GM21423 (cell line): ENCODE results near the gene TMEM116.
"Not testable (repeated sequence)": the region's sequence is repeated elsewhere in the genome, so short reads cannot be mapped to it uniquely, and the experiment has no call there.

ENCODE experiments used
- ATAC-seq: cut with Tn5 transposase; IDR thresholded peaks from one replicate; pipeline ENCODE4 v1.9.1; 2021; ENCODE audit warnings: mild to moderate bottlenecking, moderate library complexity; ENCODE audit not compliant: unreplicated experiment

The TMEM116 gene

DNA sequence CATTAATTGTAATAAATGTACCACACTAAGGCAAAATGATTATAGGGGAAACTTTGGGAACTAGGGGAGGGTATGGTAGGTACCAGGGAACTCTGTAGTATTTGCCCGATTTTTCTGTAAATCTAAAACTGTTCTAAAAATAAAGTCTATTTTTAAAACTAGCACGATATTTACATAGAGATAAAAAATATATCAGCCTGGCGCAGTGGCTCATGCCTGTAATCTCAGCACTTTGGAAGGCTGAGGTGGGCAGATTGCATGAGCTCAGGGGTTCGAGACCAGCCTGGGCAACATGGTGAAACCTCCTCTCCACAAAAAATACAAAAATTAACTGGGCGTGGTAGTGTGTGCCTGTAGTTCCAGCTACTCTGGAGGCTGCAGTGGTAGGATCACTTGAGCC lies 32.4 kb downstream of the TMEM116 start:
- no peak for ATAC-seq

DNA sequence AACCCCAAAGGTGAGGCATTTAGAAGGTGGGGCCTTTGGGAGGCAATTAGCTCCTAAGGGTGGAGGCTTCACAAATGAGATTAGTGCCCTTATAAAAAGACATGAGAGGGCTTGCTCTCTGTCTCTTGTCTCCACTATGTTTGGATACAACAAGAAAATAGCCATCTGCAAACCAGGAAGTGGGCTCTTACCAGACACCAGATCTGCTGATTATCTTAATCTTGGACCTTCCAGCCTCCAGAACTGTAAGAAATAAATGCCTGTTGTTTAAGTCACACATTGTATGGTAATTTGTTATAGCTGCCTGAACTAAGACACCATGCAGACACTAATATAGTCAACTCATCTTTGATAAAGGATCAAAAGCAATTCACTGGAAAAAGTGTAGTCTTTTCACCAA lies 34.4 kb downstream of the TMEM116 start:
- ATAC-seq: no peak

DNA sequence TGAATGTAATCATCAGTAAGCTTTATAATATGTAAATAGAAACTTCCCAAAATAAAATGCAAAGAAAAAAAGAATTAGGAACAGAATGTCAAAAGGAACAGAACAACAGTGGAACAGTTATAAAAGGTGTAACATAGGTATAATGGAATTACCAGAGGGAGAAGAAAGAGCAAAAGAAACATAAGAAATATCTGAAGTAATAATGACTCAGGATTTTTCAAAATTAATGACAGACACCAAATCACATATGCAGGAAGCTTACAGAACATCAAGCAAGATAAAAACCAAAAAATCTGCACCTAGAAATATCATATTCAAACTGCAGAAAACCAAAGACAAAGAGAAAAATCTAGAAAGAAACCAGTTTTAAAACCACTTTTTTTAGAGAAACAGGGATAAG lies 36.1 kb downstream of the TMEM116 start:
- ATAC-seq: no peak

DNA sequence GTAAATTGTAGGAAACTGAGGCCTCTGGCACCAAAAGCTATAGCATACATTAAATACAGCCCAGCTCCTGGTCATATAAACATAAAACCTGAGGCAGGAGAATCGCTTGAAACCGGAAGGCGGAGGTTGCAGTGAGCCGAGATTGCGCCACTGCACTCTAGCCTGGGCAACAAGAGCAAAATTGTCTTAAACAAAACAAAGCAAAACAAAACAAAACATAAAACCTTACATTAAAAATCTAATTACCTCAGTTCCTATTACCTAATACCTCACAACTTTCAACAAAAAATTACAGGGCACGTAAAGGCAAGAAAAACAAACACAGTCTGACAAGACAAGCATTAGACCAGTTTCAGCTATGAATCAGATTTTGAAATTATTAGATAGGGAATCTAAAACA lies 36.7 kb downstream of the TMEM116 start:
- ATAC-seq: no peak

DNA sequence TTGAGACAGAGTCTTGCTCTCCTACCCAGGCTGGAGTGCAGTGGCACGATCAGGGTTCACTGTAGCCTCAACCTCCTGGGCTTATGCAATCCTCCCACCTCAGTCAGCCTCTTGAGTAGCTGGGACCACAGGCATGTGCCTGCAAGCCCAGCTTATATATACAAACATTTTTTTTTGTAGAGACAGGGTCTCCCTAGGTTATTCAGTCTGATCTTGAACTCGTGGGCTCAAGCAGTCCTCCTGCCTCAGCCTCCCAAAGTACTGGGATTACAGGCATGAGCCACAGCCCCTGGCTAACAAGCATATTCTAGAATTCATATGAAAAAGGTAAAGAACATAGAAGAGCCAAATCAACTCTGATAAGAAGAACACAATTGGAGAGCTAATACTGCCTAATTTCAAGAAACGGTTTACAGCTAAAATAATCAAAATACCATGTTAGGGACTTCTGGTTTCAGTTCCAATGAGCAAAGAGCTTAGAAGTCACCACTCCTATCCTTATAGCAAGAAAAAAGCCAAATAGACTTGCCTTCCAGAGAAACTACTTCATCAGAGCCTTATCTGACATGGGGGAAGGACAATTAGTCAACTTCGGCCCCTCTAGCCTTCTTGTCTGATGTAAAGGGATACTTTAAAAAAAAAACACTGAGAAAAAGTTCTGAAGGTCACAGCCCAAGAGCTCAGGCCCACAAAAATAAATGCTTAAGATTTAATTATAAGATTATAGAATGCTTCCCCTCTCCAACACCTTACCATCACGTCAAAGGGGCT lies 37.6 kb downstream of the TMEM116 start:
- ATAC-seq: no peak

DNA sequence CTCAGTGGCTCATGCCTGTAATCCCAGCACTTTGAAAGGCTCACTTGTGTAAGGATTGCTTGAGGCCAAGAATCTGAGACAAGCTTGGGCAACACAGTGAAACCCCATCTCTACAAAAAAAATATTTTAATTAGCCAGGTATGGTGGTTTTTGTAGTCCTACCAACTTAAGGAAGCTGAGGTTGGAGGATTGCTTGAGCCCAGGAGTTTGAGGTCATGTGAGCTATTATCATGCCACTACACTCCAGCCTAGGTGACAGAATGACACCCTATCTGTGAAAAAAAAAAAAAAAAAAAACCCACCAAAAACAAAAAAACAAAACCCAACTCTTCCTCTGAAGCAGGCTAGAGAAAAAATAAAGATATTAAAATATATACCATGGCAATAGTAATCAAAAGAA lies 41.2 kb downstream of the TMEM116 start:
- no peak for ATAC-seq

DNA sequence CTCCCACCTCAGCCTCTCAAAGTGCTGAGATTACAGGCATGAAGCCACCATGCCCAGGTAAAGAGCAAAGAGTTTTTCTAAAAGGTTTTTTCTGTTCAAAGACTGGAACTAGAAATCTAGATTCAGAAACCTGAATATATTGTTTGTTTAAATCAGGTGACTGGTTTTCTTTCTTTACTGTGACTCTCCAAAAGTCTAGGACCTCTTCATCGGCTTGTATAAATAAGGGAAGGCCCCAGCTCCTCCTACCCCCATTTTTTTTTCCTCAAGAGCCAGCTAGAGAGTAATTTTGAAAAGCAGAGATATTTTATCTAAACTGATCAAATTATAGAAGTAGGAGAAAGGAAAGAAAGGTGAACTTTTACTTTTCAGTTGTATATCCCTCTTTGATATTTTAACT lies 48.0 kb downstream of the TMEM116 start:
- no peak for ATAC-seq

DNA sequence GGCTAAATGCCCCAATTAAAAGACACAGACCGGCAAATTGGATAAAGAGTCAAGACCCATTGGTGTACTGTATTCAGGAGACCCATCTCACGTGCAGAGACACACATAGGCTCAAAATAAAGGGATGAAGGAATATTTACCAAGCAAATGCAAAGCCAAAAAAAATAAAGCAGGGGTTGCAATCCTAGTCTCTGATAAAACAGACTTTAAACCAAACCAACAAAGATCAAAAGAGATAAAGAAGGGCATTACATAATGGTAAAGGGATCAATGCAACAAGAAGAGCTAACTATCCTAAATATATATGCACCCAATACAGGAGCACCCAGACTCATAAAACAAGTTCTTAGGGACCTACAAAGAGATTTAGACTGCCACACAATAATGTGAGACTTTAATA lies 53.4 kb downstream of the TMEM116 start:
- not testable (repeated sequence) for ATAC-seq

DNA sequence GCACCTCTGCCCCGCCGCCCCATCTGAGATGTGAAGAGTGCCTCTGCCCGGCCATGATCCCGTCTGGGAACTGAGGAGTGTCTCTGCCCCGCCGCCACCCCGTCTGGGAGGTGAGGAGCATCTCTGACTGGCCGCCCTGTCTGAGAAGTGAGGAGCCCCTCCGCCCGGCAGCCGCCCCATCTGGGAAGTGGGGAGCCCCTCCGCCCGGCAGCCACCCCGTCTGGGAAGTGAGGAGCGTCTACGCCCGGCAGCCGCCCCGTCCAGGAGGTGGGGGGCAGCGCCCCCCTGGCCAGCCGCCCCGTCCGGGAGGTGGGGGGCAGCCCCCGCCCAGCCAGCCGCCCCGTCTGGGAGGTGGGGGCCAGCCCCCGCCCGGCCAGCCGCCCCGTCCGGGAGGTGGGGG lies 55.7 kb downstream of the TMEM116 start:
- not testable (repeated sequence) for ATAC-seq

DNA sequence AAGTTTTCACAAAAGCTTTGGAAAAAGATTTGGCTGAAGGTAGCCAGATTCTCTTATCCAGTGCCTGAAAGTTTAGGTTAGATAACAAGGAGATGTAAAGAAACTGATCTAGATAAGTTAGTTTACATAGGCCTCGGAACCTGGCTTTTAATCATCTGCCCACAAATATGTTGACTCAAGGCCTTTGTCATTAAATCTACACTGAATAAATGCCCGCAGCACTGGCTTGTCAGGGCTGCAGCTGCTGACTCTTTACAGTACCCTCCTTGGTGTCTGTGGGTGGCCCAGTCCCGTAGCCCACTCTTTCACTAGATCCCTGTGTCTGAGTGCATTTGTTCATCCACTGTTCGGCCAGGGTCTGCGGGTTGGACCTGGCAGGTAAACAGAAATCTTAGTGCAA lies 58.0 kb downstream of the TMEM116 start:
- ATAC-seq: no peak

DNA sequence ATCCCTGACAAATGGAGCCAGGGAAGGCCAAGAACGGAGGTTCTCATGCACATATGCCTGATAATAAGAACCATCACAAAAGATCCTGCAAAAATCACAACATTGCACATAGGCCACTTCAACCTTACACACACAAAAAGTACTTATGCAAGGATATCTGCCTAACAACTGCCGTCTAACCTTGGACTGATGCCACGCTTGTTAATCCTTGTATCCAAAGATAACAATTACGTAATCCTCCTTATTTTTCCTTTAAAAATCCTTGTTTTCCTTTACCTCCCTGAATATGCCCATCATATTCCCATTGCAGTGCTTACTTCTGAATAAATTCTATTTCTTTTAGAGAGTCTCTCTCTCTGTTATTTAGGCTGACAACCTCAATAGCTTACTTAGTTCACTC lies 59.5 kb downstream of the TMEM116 start:
- ATAC-seq: no peak

DNA sequence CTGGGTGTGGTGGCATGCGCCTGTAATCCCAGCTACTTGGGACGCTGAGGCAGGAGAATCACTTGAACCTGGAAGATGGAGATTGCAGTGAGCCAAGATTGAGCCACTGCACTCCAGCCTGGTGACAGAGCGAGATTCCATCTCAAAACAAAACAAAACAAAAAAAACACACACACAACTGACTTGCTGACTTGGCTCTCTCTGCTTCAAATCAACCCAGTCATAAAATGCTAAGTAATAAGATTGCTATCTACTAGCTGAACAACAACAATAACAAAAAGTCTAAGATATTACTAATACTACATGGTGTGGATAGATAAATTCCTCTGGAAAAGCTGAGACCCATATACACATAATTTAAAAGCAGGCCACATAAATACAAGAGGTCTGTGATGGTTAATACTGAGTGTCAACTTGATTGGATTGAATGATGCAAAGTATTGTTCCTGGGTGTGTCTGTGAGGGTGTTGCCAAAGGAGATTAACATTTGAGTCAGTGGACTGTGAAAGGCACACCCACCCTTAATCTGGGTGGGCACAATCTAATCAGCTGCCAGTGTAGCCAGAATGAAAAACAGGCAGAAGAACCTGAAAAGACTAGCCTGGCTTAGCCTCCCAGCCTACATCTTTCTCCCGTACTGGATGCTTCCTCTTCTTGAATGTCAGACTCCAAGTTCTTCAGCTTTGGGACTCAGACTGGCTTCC lies 60.7 kb downstream of the TMEM116 start:
- ATAC-seq: not testable (repeated sequence)

DNA sequence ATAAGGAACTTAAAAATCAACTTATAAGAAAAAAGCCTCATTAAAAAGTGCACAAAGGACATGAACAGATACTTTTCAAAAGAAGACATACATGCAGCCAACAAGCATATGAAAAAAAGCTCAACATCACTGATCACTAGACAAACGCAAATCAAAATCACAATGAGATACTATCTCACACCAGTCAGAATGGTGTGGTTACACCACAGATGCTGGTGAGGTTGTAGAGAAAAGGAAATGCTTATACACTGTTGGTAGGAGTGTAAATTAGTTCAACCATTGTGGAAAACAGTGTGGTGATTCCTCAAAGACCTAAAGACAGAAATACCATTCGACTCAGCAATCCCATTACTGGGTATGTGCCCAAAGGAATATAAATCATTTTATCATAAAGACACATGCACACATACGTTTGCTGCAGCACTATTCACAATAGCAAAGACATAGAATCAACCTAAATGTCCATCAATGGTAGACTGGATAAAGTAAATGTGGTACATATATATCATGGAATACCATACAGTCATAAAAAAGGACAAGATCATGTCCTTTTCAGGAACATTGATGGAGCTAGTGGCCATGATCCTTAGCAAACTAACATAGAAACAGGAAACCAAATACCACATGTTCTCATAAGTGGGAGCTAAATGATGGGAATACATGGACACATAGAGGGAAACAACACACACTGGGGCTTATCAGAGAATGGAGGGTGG lies 61.8 kb downstream of the TMEM116 start:
- not testable (repeated sequence) for ATAC-seq

DNA sequence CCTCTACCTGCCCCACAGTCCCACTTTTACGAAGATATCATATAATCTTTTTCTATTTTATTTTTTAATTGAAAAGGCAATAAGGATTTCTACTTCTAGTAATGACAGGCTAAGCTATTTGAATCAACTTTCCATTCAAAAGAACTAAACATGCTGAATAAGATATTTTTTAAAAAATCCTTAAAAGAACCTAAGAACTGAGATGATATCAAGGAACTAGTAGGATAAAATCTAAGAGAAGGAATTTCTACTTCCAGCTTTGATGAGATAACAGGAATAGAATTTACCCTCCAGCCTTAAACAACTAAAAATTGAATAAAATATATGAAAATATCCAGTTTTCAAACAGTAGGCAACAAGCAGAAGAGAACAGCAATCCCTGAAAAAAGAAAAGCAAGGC lies 69.0 kb downstream of the TMEM116 start:
- no peak for ATAC-seq

DNA sequence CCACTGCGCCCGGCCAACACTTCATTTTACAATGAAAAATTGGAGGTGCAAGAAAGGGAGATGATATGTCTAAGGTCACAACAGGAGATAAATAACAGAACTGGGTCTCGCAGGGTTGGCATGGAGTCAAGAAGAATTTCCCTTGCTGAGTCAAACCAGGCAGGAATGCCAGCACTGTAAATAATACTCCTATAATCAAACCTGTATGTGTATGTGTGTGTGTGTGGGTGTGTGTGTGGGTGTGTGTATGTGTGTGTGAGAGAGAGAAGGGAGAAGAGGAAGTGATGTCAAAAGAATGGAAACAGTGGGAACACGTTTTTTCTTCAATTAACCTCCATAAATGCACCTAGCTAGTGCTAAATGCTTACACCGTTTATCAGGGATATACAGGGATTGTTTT lies 70.4 kb downstream of the TMEM116 start:
- no peak for ATAC-seq

DNA sequence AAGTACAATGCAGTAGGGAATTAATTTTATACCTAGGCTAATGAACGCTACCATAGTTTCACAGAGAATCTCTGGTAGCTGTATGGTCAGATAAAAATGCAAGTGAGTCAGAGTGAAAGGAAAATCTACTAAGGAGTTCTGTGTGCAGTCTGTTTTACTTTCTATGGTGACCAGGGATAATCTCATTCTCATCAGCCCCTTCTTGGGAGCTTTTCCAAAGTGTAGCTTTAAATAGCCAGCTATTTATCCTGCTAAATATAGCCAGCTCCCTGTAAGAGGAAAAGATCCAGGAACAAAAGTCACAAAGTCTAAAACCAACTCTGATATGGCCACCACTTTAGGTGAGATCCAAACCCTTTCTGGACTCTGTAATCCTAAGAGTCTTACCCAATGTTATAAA lies 75.5 kb downstream of the TMEM116 start:
- no peak for ATAC-seq

DNA sequence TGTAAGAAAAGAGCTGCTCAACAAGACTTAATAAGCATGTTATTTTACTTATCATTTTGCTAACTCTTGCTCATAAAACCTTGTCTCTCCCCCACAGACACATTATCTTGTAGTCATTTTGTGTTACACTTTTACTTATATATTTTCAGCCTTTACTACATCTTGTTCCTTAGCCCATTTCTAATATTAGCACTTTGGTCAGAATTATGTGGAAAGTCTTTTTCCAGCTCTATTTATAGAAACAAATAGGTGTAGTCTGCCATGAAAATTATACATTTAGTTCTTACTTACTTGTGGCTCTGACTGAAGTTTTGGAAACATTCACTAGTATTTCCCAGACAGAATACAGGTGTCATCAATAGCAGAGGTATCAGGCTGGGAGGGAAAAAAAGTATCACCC lies 76.1 kb downstream of the TMEM116 start:
- ATAC-seq: no peak

DNA sequence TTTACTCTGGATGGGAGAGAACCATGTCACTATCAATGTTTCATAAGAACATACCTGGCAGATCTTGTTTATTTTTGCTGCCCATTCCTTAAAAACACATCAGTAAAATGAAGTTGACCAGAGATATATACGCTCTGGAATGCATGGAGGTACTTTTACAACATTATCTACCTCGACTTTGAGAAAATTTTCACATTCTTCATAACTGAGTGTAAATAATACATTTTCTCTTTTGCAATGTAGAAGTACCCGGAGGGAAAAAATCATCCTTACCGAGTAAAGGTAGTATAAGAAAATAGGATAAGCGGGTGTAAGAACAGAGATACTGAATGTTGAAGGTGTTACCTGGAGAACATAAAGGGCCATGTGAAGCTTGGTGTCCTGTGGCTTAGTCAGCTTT lies 80.7 kb downstream of the TMEM116 start:
- no peak for ATAC-seq

DNA sequence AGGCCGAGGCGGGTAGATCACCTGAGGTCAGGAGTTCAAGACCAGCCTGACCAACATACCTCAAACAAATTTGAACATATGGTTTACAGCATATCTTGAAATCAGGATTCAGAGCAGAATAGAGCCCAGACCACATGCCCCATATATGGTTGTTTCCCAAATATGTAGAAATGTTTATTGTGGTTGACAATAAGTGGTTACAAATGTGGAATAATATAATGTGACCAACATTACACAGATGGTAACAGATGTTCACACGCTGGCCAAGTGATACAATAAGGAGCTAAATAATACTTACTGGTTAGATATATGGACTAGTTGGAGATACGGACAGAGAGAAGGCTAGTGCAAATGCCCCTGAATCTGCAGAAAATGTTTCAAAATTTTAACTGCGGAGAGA lies 85.6 kb downstream of the TMEM116 start:
- no peak for ATAC-seq

DNA sequence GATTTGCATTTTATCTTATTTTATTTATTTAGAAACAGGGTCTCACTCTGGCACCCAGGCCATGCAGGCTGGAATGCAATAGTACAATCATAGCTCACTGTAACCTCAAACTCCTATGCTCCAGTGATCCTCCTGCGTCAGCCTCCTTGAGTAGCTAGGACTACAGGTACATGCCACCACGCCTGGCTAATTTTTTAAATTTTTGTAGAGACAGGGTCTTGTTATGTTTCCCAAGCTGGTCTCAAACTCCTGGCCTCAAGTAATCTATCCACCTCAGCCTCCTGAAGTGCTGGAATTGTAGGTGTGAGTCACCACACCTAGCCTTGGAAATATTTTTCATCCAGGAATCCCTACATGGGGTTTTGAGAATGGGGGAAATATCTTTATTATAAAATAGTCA lies 86.3 kb downstream of the TMEM116 start:
- no peak for ATAC-seq

DNA sequence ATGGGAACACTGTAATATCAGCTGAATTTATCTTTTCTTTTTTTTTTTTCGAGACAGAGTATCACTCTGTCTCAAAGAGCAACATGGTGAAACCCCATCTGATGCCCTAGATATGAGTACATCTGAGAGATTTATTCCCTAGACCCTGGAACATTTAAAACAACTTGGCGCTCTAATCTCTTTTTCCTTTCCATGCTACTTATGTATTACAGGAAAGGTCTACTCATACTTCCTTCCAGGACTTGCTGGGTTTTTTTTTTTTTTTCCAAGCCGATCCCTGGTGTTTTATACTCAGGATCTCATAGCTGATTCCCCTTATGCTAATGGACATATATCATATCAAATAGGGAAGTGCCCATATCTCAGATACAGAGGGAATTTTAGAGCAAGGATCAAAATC lies 87.8 kb downstream of the TMEM116 start:
- ATAC-seq: no peak

DNA sequence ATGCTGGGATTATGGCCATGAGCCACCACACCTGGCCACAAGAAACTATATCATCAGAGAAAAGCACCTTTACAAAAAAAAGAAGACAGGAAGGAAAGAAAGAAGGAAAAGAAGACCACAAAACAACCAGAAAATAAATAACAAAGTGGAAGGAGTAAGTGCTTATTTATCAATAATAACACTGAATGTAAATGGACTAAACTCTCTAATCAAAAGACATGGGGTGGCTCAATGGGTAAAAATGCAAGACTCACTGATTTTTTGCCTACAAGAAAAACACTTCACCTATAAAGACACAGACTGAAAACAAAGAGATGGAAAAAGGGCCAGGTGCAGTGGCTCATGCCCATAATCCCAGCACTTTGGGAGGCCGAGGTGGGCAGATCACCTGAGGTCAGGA lies 105.2 kb downstream of the TMEM116 start:
- ATAC-seq: no peak
